ENCODE results near the gene MAST3.

The MAST3 gene

DNA sequence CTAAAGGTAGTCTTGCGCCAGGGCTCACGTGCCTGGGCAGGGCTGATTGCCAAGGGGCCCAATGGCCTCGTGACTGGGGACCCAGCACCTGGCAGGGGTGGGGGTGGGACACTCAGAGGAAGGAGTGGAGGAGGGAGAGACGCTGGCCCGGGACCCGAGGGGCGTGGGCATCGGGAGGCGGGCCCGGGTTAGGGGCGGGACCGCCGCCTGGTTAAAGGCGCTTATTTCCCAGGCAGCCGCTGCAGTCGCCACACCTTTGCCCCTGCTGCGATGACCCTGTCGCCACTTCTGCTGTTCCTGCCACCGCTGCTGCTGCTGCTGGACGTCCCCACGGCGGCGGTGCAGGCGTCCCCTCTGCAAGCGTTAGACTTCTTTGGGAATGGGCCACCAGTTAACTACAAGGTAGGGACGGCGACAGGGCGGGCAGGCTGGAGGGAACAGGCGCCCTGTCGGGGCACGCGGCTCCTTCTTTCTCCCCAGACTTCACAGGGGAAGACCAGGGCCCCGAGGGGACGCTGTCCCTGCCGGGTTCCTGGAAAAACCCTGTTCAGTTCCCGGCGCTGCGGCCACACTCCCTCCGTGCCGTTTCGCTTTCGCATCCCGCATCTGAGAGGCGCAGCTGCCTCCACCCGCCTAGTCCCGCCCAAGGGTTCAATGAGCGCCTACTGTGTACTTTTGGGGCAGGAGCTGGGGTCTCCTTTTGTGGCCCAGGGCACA, 76.2 kb downstream of the MAST3 start, which contains the start of gene IFI30:
Gene IFI30 (plus strand): TSS at position 242 of the 717 bp plus-strand sequence. CDS start 29 bp downstream, at position 271.
- no peak for DNase-seq (ENCODE audit: extremely low read depth in 1 of 2, low read depth in 1 of 2)

DNA sequence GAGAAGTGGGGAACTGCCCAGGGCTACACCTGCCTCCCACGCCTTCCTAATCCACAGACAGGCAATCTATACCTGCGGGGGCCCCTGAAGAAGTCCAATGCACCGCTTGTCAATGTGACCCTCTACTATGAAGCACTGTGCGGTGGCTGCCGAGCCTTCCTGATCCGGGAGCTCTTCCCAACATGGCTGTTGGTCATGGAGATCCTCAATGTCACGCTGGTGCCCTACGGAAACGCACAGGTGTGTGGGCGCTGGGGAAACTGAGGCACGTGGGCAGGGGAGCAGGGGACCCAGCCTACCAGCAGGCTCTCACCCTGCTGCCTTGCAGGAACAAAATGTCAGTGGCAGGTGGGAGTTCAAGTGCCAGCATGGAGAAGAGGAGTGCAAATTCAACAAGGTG, 77.4 kb downstream of the MAST3 start:
- no peak for DNase-seq (ENCODE audit: extremely low read depth in 1 of 2, low read depth in 1 of 2)

DNA sequence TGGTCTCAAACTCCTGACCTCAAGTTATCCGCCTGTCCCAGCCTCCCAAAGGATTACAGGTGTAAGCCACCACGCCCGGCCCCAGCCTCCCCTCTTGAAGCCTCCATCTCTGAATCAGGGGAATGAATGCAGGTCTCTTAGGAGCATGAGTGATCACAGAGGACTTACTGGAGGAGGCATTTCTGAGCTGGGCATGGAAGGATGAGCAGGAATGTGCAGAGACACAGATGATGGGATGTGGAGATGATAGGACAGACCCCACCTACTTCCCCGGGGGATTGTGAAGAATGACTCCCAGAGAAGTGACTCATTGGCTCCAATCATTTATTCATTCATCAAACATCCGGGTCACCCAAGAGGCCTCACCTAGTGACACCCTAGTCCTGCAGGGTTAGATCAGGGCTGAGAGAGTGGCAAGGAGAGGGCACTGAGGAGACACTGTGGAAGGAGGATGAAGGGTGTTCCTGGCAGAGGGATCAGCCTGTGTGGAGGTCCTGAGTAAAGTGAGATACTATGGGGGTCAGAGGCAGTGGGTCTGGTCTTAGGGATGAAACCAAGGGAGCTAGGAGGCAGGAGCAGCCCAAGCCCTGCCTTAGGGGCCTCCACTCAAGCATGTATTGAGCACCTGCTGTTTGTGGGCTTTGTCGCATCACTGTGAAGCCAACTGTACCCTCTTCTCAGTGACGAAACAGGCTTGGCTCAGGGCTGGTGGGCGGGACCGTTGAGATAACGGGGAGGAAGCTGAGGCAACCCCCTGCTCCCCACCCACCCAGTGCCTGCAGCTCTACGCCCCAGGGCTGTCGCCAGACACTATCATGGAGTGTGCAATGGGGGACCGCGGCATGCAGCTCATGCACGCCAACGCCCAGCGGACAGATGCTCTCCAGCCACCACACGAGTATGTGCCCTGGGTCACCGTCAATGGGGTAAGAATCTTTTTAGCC, 79.1 kb downstream of the MAST3 start:
- no peak for DNase-seq (ENCODE audit: extremely low read depth in 1 of 2, low read depth in 1 of 2)

DNA sequence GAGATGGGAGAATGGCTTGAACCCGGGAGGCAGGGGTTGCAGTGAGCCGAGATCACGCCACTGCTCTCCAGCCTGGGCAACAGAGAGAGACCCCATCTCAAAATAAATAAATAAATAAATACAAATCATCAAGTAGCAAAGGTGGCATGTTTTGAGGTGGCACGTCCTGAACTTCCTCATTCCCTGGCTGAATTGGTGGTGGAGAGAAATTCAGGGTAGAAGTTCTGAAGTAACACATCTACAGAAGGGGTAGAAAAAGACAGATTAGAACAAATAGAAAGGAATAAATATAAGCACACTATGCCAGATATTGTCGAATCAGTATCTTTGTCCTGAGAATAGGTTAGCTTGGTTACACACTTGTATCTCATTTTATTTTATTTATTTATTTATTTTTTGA, 82.4 kb downstream of the MAST3 start:
- DNase-seq (ENCODE audit: extremely low read depth in 1 of 2, low read depth in 1 of 2), result no peak

DNA sequence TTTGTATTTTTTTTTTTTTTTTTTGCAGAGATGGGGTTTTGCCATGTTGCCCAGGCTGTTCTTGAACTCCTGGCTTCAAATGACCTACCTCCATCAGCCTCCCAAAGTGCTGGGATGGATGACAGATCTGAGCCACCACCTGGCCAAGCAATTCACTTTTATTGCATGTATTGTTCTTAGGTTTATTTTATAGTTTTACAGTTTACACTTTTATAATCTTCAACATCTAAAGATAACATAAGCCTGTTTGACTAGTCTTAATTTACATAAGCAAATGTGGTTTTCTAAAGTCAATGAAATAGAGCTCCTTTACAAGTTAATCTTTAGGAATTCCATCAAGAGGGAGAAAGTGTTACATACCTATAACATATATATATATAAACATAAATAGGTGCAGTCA, 86.0 kb downstream of the MAST3 start:
- DNase-seq (ENCODE audit: extremely low read depth in 1 of 2, low read depth in 1 of 2), result no peak

DNA sequence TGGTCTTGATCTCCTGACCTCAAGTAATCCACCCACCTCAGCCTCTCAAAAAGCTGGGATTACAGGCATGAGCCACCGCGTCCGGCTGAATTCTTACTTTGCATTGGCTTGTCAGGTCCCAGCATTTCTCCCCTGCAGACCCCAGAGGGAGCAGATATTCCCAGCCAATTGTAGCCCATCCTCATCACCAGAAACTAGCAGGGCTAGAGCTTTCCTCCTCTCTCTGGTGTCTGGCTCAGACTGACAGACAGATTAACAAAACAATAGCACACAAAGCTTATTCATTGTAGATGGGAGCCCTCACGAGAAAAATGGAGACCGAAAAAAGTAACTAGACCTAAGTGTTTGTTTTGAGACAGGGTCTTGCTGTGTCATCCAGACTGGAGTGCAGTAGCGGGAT, 88.0 kb downstream of the MAST3 start:
- DNase-seq (ENCODE audit: extremely low read depth in 1 of 2, low read depth in 1 of 2), result no peak

DNA sequence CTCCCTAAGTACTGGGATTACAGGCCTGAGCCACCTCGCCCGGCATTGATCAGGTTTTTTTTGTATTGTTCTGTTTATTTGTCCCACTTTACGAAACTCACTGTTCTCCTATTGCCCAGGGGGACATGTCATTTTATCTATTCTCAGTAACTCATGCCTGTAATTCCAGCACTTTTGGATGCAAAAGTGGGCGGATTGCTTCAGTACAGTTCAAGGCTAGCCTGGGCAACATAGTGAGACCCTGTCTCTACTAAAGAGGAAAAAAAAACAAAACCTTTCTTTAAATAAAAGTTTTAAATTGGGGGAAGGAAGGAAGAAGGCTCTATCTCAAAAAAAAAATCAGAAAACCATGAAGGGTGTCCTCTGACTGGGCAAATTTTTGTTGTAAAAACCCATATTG, 92.7 kb downstream of the MAST3 start:
- no peak for DNase-seq (ENCODE audit: extremely low read depth in 1 of 2, low read depth in 1 of 2)

DNA sequence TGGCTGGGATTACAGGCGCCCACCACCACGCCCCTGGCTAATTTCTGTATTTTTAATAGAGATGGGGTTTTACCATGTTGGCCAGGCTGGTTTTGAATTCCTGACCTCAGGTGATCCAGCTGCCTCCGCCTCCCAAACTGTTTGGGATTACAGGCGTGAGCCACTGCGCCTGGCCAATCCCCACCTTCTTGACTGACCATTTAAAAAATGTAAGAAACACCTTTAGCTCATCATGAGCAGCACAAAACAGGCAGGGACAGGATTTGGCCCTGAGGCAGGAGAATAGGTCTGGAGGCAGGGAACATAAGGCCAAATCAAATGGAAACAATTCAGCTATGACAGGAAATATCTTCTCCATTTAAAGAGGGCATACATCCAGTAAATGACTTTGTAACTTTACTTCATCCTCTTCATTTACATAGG, 94.1 kb downstream of the MAST3 start:
- no peak for DNase-seq (ENCODE audit: extremely low read depth in 1 of 2, low read depth in 1 of 2)

GRCh38 chr19:18192673-18193387, 95.3 kb downstream of the MAST3 start, which contains the start of gene MPV17L2:
Gene MPV17L2 (plus strand): TSS chr19:18193218. CDS start chr19:18193282, 64 bp downstream.
- DNase-seq (ENCODE audit: extremely low read depth in 1 of 2, low read depth in 1 of 2), result peak; percentile 95 to 98

GRCh38 chr19:18193388-18194180, 96.0 kb downstream of the MAST3 start:
- DNase-seq (ENCODE audit: extremely low read depth in 1 of 2, low read depth in 1 of 2), result no peak

- no peak for DNase-seq (ENCODE audit: extremely low read depth in 1 of 2, low read depth in 1 of 2)
Observed at GRCh38 chr19:18194181-18194530, 96.6 kb downstream of the MAST3 start.

DNA sequence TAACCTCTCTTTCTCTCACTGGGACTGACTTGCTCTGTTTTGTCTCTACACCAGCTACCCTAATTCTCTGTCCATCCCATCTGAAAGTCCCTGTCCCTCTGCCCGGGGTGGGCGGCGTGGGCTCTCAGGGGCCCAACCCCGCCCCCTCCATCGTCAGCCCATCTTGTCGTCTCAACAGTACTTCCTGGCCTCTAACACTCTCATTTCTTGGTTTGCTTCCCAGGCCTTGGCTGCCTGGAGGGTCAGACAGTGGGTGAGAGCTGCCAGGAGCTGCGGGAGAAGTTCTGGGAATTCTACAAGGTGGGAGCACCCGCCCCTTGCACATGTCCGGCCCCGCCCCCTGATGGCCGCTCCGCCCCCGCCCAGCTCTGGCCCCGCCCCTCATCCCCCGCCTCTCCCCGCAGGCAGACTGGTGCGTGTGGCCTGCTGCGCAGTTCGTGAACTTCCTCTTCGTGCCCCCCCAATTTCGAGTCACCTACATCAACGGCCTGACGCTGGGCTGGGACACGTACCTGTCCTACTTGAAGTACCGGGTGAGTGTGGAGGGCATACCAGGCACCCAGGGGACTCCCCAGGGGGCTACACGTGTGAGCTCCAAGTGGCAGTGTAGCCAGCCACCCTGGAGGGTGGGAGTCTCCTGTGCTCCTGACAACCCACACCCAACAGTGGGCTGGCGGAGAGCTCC, 97.1 kb downstream of the MAST3 start:
- DNase-seq (ENCODE audit: extremely low read depth in 1 of 2, low read depth in 1 of 2), result peak in 1 of 2 donors; percentile 9

- DNase-seq (ENCODE audit: extremely low read depth in 1 of 2, low read depth in 1 of 2), result no peak
Observed at GRCh38 chr19:18196511-18196845, 98.9 kb downstream of the MAST3 start.

- DNase-seq (ENCODE audit: extremely low read depth in 1 of 2, low read depth in 1 of 2), result no peak
Observed at GRCh38 chr19:18197306-18197705, 99.7 kb downstream of the MAST3 start.

DNA sequence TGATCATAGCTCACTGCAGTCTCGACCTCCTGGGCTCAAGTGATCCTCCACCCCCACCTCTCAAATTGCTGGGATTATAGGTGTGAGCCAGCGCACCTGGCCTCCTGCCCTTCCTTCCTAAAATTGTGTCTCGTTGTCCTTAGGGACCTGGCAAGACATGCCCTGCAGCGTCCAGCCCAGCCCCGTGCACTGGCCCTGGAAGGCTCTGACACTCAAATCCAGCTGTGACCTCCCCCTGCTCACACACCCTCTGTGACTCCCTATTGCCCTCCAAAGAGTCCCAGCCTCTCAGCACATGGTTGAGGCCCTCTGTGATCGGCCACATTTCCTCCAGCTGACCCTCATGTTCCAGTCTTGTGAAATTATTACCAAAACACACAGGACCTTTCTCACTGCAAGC, 100.4 kb downstream of the MAST3 start:
- DNase-seq (ENCODE audit: extremely low read depth in 1 of 2, low read depth in 1 of 2), result no peak

DNA sequence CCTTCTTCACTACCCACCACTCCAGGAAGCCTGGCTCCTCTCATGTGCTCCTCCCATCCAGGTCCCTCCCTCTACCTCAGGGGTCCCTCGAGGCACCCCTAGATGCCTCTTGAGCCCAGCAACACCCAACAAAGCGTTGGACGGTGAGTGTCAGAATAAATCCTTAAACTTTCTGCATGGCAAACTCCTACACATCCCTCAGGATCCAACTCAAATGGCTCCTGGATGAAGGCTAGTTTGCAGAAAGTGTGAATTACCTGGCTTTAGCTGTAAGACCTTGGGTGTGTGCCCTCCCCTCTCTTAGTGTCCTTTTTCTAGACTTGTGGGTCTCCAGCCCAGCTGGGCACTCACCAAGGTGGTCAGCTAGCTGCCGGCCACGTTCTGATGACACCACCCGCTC, 100.8 kb downstream of the MAST3 start:
- DNase-seq (ENCODE audit: extremely low read depth in 1 of 2, low read depth in 1 of 2), result no peak

Measured in activated CD8-positive, alpha-beta memory T cell treated with anti-CD3 and anti-CD28 coated beads for 1 hour (primary cell).